Lower leg skin (tissue), 3 donors: ENCODE results near the gene SLC25A25.

Experiments used
- CTCF ChIP-seq, 3 donors: fragments of 450-650 bp; IDR thresholded peaks; one replicate each; pipeline ENCODE4 v1.5.1; 2016; ENCODE audit warnings: antibody characterized with exemption in 3 of 3, mild to moderate bottlenecking in 3 of 3, moderate library complexity in 2 of 3
- POLR2A ChIP-seq, 2 donors: fragments of 450-650 bp; IDR thresholded peaks; one replicate each; pipeline ENCODE4 v1.6.1; 2016 to 2017; ENCODE audit warnings: antibody characterized with exemption in 2 of 2, mild to moderate bottlenecking in 1 of 2, moderate library complexity in 1 of 2

GRCh38 chr9:128106181-128106939 lies 38.3 kb downstream of the SLC25A25 start:
- no peak for TF ChIP-seq CTCF (IDR thresholded peaks at IDR 0.05)
- no peak for TF ChIP-seq POLR2A (IDR thresholded peaks at IDR 0.05)
